ENCODE measurements around the gene GPBP1. TPM values are rescaled to one million over a fixed set of nuclear protein-coding genes. Genes with fewer than 3 reads are reported as not detected.

GPBP1 gene
- total RNA-seq, 1 experiment from 2014 or later: 105 TPM

DNA sequence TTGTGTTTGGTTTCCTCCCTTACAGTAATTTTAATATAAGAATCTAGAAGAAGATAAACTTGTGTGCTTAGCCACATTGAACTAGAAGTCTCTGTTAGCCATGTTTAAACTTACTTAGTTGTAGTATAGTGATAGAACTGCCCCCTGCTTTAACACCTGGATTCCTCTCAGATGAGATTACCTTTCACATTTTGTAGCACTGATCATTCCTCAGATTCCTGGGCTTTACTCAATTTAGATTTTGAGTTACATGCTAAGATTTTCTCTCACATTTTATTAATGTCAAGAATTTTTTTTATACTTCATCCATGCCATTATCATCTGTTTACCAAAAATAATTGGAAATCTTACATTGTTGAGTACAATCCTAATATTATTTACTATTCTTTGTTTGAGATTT is 70.5 kb downstream of the GPBP1 start:
- CTCF ChIA-PET: no interaction called here
- no peaks in the 10 kb centered on the region for H3K9me3 Mint-ChIP-seq (ENCODE audit: low read depth, unreplicated experiment)
- no peaks in the 10 kb centered on the region for H3K4me1 Mint-ChIP-seq (ENCODE audit: low read depth, unreplicated experiment)

GRCh38 chr5:57246426-57246825 is 72.6 kb downstream of the GPBP1 start:
- CTCF ChIA-PET: no interaction called here
- DNase-seq: no peak
- TF ChIP-seq, protein P1, sequence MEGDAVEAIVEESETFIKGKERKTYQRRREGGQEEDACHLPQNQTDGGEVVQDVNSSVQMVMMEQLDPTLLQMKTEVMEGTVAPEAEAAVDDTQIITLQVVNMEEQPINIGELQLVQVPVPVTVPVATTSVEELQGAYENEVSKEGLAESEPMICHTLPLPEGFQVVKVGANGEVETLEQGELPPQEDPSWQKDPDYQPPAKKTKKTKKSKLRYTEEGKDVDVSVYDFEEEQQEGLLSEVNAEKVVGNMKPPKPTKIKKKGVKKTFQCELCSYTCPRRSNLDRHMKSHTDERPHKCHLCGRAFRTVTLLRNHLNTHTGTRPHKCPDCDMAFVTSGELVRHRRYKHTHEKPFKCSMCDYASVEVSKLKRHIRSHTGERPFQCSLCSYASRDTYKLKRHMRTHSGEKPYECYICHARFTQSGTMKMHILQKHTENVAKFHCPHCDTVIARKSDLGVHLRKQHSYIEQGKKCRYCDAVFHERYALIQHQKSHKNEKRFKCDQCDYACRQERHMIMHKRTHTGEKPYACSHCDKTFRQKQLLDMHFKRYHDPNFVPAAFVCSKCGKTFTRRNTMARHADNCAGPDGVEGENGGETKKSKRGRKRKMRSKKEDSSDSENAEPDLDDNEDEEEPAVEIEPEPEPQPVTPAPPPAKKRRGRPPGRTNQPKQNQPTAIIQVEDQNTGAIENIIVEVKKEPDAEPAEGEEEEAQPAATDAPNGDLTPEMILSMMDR (IDR thresholded peaks at IDR 0.05; ENCODE audit: unreplicated experiment): no peak
- peaks cover 63% of the 10 kb centered on the region for H3K36me3 Mint-ChIP-seq (ENCODE audit: insufficient read depth, unreplicated experiment)
- H3K9me3 Mint-ChIP-seq (ENCODE audit: low read depth, unreplicated experiment): no peaks in the 10 kb centered on the region
- BruUV-seq (replicated peaks): no TSS peak
- intact Hi-C loops (cut with micrococcal nuclease; ENCODE audit: unreplicated experiment): no loop called here
- no peak overlapping the region for H3K4me3 Mint-ChIP-seq (ENCODE audit: low read depth, unreplicated experiment)
- H3K27me3 Mint-ChIP-seq (ENCODE audit: unreplicated experiment): no peaks in the 10 kb centered on the region
- peak overlapping the region; percentile 36 for H3K27ac Mint-ChIP-seq (ENCODE audit: unreplicated experiment)
- no peaks in the 10 kb centered on the region for H3K4me1 Mint-ChIP-seq (ENCODE audit: low read depth, unreplicated experiment)

More for the DNA sequence above, 70.5 kb downstream of the GPBP1 start:
- TF ChIP-seq, protein P1 (IDR thresholded peaks at IDR 0.05; ENCODE audit: unreplicated experiment): no peak
- DNase-seq: no peak
- BruUV-seq (replicated peaks): no TSS peak
- Mint-ChIP-seq H3K4me3 (ENCODE audit: low read depth, unreplicated experiment) (no peak overlapping the region), H3K27ac (ENCODE audit: unreplicated experiment) (no peak overlapping the region), H3K27me3 (ENCODE audit: unreplicated experiment) (no peaks in the 10 kb centered on the region), H3K36me3 (ENCODE audit: insufficient read depth, unreplicated experiment) (peaks cover 67% of the 10 kb centered on the region)
- intact Hi-C loops (cut with micrococcal nuclease; ENCODE audit: unreplicated experiment): no loop called here

DNA sequence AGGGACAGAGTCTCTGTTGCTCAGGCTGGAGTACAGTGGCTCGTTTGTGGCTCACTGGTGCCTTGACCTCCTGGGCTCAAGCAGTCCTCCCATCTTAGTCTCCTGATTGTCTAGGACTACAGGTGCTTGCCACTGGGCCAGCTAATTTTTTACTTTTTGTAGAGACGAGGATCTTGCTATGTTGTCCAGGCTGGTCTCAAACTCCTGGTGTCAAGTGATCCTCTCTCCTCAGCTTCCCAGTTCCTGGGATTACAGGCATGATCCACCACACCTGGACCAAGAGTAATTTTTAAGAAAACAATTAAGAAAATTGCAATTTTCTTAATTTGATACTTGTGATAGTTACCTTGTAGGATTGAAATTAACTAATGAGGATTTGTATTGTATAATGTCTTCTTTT is 73.9 kb downstream of the GPBP1 start:
- no TSS peak for BruUV-seq (replicated peaks)
- intact Hi-C loops (cut with micrococcal nuclease; ENCODE audit: unreplicated experiment): no loop called here
- no peaks in the 10 kb centered on the region for H3K9me3 Mint-ChIP-seq (ENCODE audit: low read depth, unreplicated experiment)
- DNase-seq: no peak
- TF ChIP-seq, protein P1 (IDR thresholded peaks at IDR 0.05; ENCODE audit: unreplicated experiment): no peak
- no peaks in the 10 kb centered on the region for H3K4me1 Mint-ChIP-seq (ENCODE audit: low read depth, unreplicated experiment)
- no peak overlapping the region for H3K27ac Mint-ChIP-seq (ENCODE audit: unreplicated experiment)
- no peaks in the 10 kb centered on the region for H3K27me3 Mint-ChIP-seq (ENCODE audit: unreplicated experiment)
- peaks cover 65% of the 10 kb centered on the region for H3K36me3 Mint-ChIP-seq (ENCODE audit: insufficient read depth, unreplicated experiment)
- no peak overlapping the region for H3K4me3 Mint-ChIP-seq (ENCODE audit: low read depth, unreplicated experiment)
- CTCF ChIA-PET: interaction anchor here (0.5 to 0.7 kb wide), 2 partner anchors 19 to 649 kb away, joined by 5 to 7 read pairs; no protein-coding TSS in a partner anchor

- intact Hi-C loops (cut with micrococcal nuclease; ENCODE audit: unreplicated experiment): no loop called here
- H3K4me3 Mint-ChIP-seq (ENCODE audit: low read depth, unreplicated experiment): no peak overlapping the region
- no peak overlapping the region for H3K27ac Mint-ChIP-seq (ENCODE audit: unreplicated experiment)
- H3K27me3 Mint-ChIP-seq (ENCODE audit: unreplicated experiment): no peaks in the 10 kb centered on the region
- H3K4me1 Mint-ChIP-seq (ENCODE audit: low read depth, unreplicated experiment): no peaks in the 10 kb centered on the region
- CTCF ChIA-PET: no interaction called here
- TF ChIP-seq, protein P1 (IDR thresholded peaks at IDR 0.05; ENCODE audit: unreplicated experiment): no peak
- no peak for DNase-seq
- no peaks in the 10 kb centered on the region for H3K9me3 Mint-ChIP-seq (ENCODE audit: low read depth, unreplicated experiment)
- BruUV-seq (replicated peaks): no TSS peak
- peaks cover 53% of the 10 kb centered on the region for H3K36me3 Mint-ChIP-seq (ENCODE audit: insufficient read depth, unreplicated experiment)
Observed at GRCh38 chr5:57249265-57249874, 75.5 kb downstream of the GPBP1 start.

Data from Calu3 (cell line).